Measurements from ENCODE around the gene CAB39L. TPM values are rescaled to one million over a fixed set of nuclear protein-coding genes. Genes with fewer than 3 reads are reported as not detected.

CAB39L gene
- total and polyA plus RNA-seq, 2 donors from 2014 or later: 11.0 to 16.0 TPM

DNA sequence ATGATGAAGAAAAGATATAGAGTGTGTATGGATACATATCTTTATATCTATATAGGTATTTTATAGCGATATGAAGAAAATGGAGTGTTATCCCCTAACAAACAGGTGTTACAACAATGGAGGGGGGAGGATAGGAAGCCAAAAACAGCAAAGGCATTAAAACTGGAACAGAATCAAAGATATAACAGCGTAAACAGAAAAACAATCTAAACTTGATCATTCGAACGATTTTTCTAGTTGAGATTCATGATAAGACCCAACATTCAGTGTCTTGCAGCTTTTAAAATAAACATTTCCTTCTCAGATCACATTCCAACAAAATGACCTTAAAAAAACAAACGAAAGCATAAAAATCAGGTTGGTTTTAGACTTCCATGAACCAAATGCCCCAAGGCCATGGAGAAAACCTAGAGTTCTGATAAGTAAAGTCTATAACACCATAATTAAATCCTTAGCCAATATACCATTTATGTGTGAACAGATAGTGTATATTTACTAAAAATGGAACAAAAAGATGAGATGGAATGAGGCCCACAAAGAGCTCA is 55.7 kb downstream of the CAB39L start:
- no peak overlapping the region for H3K27ac ChIP-seq (ENCODE audit: low read depth in 2 of 2, low read length in 2 of 2)
- no peaks in the 10 kb centered on the region for H3K4me1 ChIP-seq (ENCODE audit: control insufficient read depth in 2 of 3, insufficient read depth in 2 of 3, low read depth in 1 of 3, low read length in 3 of 3)
- FAIRE-seq: no peak
- no peak for TF ChIP-seq CTCF (IDR thresholded peaks at IDR 0.05; ENCODE audit: borderline replicate concordance, extremely low read depth, insufficient read depth)
- H3K4me3 ChIP-seq (ENCODE audit: low read length in 3 of 3): no peak overlapping the region
- H3K9me3 ChIP-seq (ENCODE audit: control insufficient read depth in 2 of 3, insufficient read depth in 1 of 3, low read length in 3 of 3): no peaks in the 10 kb centered on the region
- no peak overlapping the region for H3K9ac ChIP-seq (ENCODE audit: low read length in 3 of 3)
- H3K36me3 ChIP-seq (ENCODE audit: control insufficient read depth in 2 of 3, insufficient read depth in 3 of 3, low read length in 3 of 3): no peaks in the 10 kb centered on the region
- intact Hi-C loops (cut with DNase I): no loop called here
- no peaks in the 10 kb centered on the region for H3K27me3 ChIP-seq (ENCODE audit: control insufficient read depth, insufficient read depth, low read length)
- DNase-seq: no peak

DNA sequence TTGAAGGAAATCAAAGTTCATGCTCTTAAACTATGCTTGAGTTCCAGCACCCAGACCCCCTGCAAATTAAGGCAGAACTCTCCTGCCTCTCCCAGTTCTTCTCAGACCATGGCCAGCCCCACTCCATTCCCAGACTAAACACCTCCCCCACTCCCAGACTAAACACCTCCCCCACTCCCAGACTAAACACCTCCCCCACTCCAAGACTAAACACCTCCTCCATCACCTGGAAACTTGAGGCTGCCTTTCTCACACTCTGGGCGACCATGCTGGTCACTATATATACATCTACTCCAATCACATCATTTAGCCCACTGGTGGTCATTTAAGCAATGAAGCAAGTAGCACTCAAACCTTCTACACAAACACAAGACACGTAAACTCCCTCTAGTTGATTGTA is 57.2 kb downstream of the CAB39L start:
- Histone ChIP-seq H3K9me3 (ENCODE audit: control insufficient read depth in 2 of 3, insufficient read depth in 1 of 3, low read length in 3 of 3) (no peaks in the 10 kb centered on the region), H3K4me1 (ENCODE audit: control insufficient read depth in 2 of 3, insufficient read depth in 2 of 3, low read depth in 1 of 3, low read length in 3 of 3) (no peaks in the 10 kb centered on the region), H3K4me3 (ENCODE audit: low read length in 3 of 3) (no peak overlapping the region), H3K27ac (ENCODE audit: low read depth in 2 of 2, low read length in 2 of 2) (no peak overlapping the region), H3K36me3 (ENCODE audit: control insufficient read depth in 2 of 3, insufficient read depth in 3 of 3, low read length in 3 of 3) (no peaks in the 10 kb centered on the region), H3K9ac (ENCODE audit: low read length in 3 of 3) (no peak overlapping the region), H3K27me3 (ENCODE audit: control insufficient read depth, insufficient read depth, low read length) (no peaks in the 10 kb centered on the region)
- FAIRE-seq: no peak
- intact Hi-C loops (cut with DNase I): no loop called here
- no peak for TF ChIP-seq CTCF (IDR thresholded peaks at IDR 0.05; ENCODE audit: borderline replicate concordance, extremely low read depth, insufficient read depth)
- DNase-seq: no peak

DNA sequence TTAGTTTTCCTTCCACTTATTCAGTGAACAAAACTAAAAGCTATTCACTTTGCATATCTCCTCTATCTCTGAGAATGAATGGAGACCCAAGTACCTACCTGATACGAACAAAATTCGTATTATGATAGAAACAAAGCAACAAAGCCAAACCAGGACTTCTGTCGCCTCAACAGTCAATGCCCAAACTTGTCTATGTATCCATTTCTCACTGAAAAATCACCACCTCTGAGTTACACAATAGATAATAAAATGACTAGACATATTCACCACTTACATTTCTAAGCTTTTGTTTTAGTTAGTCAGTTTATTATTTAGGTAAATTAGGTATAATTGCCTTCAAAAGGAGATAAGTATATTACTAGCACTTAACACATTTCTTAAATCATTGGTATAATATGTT is 67.7 kb downstream of the CAB39L start:
- Histone ChIP-seq H3K4me1 (ENCODE audit: control insufficient read depth in 2 of 3, insufficient read depth in 2 of 3, low read depth in 1 of 3, low read length in 3 of 3) (no peaks in the 10 kb centered on the region), H3K9me3 (ENCODE audit: control insufficient read depth in 2 of 3, insufficient read depth in 1 of 3, low read length in 3 of 3) (no peaks in the 10 kb centered on the region), H3K4me3 (ENCODE audit: low read length in 3 of 3) (no peak overlapping the region), H3K27me3 (ENCODE audit: control insufficient read depth, insufficient read depth, low read length) (no peaks in the 10 kb centered on the region), H3K36me3 (ENCODE audit: control insufficient read depth in 2 of 3, insufficient read depth in 3 of 3, low read length in 3 of 3) (no peaks in the 10 kb centered on the region), H3K27ac (ENCODE audit: low read depth in 2 of 2, low read length in 2 of 2) (no peak overlapping the region), H3K9ac (ENCODE audit: low read length in 3 of 3) (no peak overlapping the region)
- DNase-seq (no peak), FAIRE-seq (no peak)
- no peak for TF ChIP-seq CTCF (IDR thresholded peaks at IDR 0.05; ENCODE audit: borderline replicate concordance, extremely low read depth, insufficient read depth)
- intact Hi-C loops (cut with DNase I): no loop called here
